Measurements from ENCODE around the gene ZSCAN12. TPM values are rescaled to one million over a fixed set of nuclear protein-coding genes. Genes with fewer than 3 reads are reported as not detected.

ZSCAN12 gene
- total RNA-seq, 1 donor: 10.1 TPM

GRCh38 chr6:28443112-28443773, 43.7 kb upstream of the ZSCAN12 start, which contains the start of gene ZSCAN23:
TSS of gene ZSCAN23 (minus strand) at chr6:28443491. CDS start at chr6:28436266, 7,225 bp downstream.
- no peak for TF ChIP-seq CTCF (IDR thresholded peaks at IDR 0.05; ENCODE audit: extremely low read depth, low read depth, low read length)
- H3K9me3 ChIP-seq (ENCODE audit: low read depth, low read length): no peaks in the 10 kb centered on the region
- H3K4me2 ChIP-seq (ENCODE audit: insufficient read depth, low read length): peak within 1 kb of the TSS; percentile 86
- peak within 1 kb of the TSS; percentile 91 for H3K27ac ChIP-seq (ENCODE audit: low read depth, low read length)
- no peaks in the 10 kb centered on the region for H3K36me3 ChIP-seq (ENCODE audit: insufficient read depth, low read length)
- H4K20me1 ChIP-seq (ENCODE audit: insufficient read depth, low read length): no peaks in the 10 kb centered on the region
- peak; percentile 83 for DNase-seq (ENCODE audit: insufficient read length, low spot score, missing footprints)
- H3K27me3 ChIP-seq (ENCODE audit: insufficient read depth, low read length): no peaks in the 10 kb centered on the region
- H3K79me2 ChIP-seq (ENCODE audit: insufficient read depth, low read length): peaks cover 6% of the 10 kb centered on the region
- H3K4me1 ChIP-seq (ENCODE audit: insufficient read depth, low read length): peaks cover 5% of the 10 kb centered on the region
- peak within 1 kb of the TSS; percentile 98 for H2AFZ ChIP-seq (ENCODE audit: low read length)
- peak within 1 kb of the TSS; percentile 94 for H3K4me3 ChIP-seq (ENCODE audit: insufficient read depth, low read length)

GRCh38 chr6:28442586-28442985, 43.0 kb upstream of the ZSCAN12 start:
- Histone ChIP-seq H3K9me3 (ENCODE audit: low read depth, low read length) (no peaks in the 10 kb centered on the region), H2AFZ (ENCODE audit: low read length) (peak overlapping the region; percentile 98), H3K79me2 (ENCODE audit: insufficient read depth, low read length) (peaks cover 6% of the 10 kb centered on the region), H3K36me3 (ENCODE audit: insufficient read depth, low read length) (no peaks in the 10 kb centered on the region), H3K27ac (ENCODE audit: low read depth, low read length) (peak overlapping the region; percentile 91), H3K27me3 (ENCODE audit: insufficient read depth, low read length) (no peaks in the 10 kb centered on the region), H3K4me2 (ENCODE audit: insufficient read depth, low read length) (peak overlapping the region; percentile 86), H4K20me1 (ENCODE audit: insufficient read depth, low read length) (no peaks in the 10 kb centered on the region), H3K4me3 (ENCODE audit: insufficient read depth, low read length) (peak overlapping the region; percentile 94), H3K4me1 (ENCODE audit: insufficient read depth, low read length) (peaks cover 5% of the 10 kb centered on the region)
- TF ChIP-seq CTCF (IDR thresholded peaks at IDR 0.05; ENCODE audit: extremely low read depth, low read depth, low read length): no peak
- no peak for DNase-seq (ENCODE audit: insufficient read length, low spot score, missing footprints)

- Histone ChIP-seq H3K27ac (ENCODE audit: low read depth, low read length) (no peak overlapping the region), H2AFZ (ENCODE audit: low read length) (no peak overlapping the region), H3K4me3 (ENCODE audit: insufficient read depth, low read length) (no peak overlapping the region), H3K4me2 (ENCODE audit: insufficient read depth, low read length) (no peak overlapping the region), H3K27me3 (ENCODE audit: insufficient read depth, low read length) (no peaks in the 10 kb centered on the region), H3K36me3 (ENCODE audit: insufficient read depth, low read length) (peaks cover 5% of the 10 kb centered on the region), H3K9me3 (ENCODE audit: low read depth, low read length) (no peaks in the 10 kb centered on the region), H4K20me1 (ENCODE audit: insufficient read depth, low read length) (no peaks in the 10 kb centered on the region), H3K79me2 (ENCODE audit: insufficient read depth, low read length) (no peaks in the 10 kb centered on the region), H3K4me1 (ENCODE audit: insufficient read depth, low read length) (no peaks in the 10 kb centered on the region)
- DNase-seq (ENCODE audit: insufficient read length, low spot score, missing footprints): no peak
- no peak for TF ChIP-seq CTCF (IDR thresholded peaks at IDR 0.05; ENCODE audit: extremely low read depth, low read depth, low read length)
Observed at GRCh38 chr6:28436404-28436803, 36.9 kb upstream of the ZSCAN12 start.

GRCh38 chr6:28433119-28433518, 33.6 kb upstream of the ZSCAN12 start:
- H3K9me3 ChIP-seq (ENCODE audit: low read depth, low read length): no peaks in the 10 kb centered on the region

More at GRCh38 chr6:28433119-28433518, 33.6 kb upstream of the ZSCAN12 start:
- Histone ChIP-seq H4K20me1 (ENCODE audit: insufficient read depth, low read length) (no peaks in the 10 kb centered on the region), H2AFZ (ENCODE audit: low read length) (no peak overlapping the region), H3K27me3 (ENCODE audit: insufficient read depth, low read length) (no peaks in the 10 kb centered on the region), H3K4me1 (ENCODE audit: insufficient read depth, low read length) (no peaks in the 10 kb centered on the region), H3K36me3 (ENCODE audit: insufficient read depth, low read length) (peaks cover 5% of the 10 kb centered on the region), H3K79me2 (ENCODE audit: insufficient read depth, low read length) (no peaks in the 10 kb centered on the region), H3K4me3 (ENCODE audit: insufficient read depth, low read length) (no peak overlapping the region), H3K27ac (ENCODE audit: low read depth, low read length) (no peak overlapping the region), H3K4me2 (ENCODE audit: insufficient read depth, low read length) (no peak overlapping the region)
- no peak for TF ChIP-seq CTCF (IDR thresholded peaks at IDR 0.05; ENCODE audit: extremely low read depth, low read depth, low read length)
- no peak for DNase-seq (ENCODE audit: insufficient read length, low spot score, missing footprints)

Measured in osteoblast (primary cell).